ENCODE results near the gene KCTD1.

- TF ChIP-seq CTCF (IDR thresholded peaks at IDR 0.05): no peak
- TF ChIP-seq EZH2 (IDR thresholded peaks at IDR 0.05; ENCODE audit: borderline replicate concordance, insufficient read depth, low read depth, low read length, poor library complexity, severe bottlenecking): no peak
Measured at GRCh38 chr18:26454192-26454591, 94.2 kb downstream of the KCTD1 start.

All from B cell (primary cell).